ENCODE results near the gene ZW10. TPM values are rescaled to one million over a fixed set of nuclear protein-coding genes. Genes with fewer than 3 reads are reported as not detected.
"Not testable (repeated sequence)": the region's sequence is repeated elsewhere in the genome, so short reads cannot be mapped to it uniquely, and the experiment has no call there.

Gene ZW10
- total RNA-seq, 2 experiments from 2014 or later = 14.6 to 15.2 TPM

DNA sequence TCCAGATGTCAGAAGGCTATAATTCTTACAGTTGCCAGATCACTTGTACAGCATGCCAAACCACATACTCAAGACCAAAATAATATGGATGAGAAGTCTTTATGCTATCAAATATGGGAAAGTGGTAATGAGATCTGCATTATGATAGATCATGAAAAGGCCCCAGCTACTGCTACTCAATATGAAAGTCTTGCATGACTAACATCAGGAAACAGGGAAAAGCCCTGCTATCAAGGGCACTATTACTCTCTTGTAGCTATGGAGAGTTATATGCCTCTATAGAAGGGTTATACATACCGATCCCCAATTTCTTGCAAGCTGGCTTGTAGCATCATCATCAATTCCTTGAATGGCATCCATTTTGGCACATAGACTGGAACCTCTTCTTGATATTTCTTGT lies 37.2 kb downstream of the ZW10 start:
- Mint-ChIP-seq H3K36me3 (peaks cover 58% of the 10 kb centered on the region), H3K27ac (no peak overlapping the region), H3K4me1 (ENCODE audit: low read depth) (peaks cover 9% of the 10 kb centered on the region), H3K27me3 (no peaks in the 10 kb centered on the region), H3K4me3 (no peak overlapping the region), H3K9me3 (no peaks in the 10 kb centered on the region)
- intact Hi-C loops (cut with micrococcal nuclease) = loop anchor here (1.0 kb wide), 1 partner anchor 37 kb away; the partner anchor contains the start of gene ZW10
- no peak for DNase-seq
- CTCF ChIA-PET = no interaction called here
- POLR2A ChIA-PET = interaction anchor here (0.7 kb wide), 1 partner anchor 149 kb away, joined by 3 read pairs; no protein-coding TSS in a partner anchor

DNA sequence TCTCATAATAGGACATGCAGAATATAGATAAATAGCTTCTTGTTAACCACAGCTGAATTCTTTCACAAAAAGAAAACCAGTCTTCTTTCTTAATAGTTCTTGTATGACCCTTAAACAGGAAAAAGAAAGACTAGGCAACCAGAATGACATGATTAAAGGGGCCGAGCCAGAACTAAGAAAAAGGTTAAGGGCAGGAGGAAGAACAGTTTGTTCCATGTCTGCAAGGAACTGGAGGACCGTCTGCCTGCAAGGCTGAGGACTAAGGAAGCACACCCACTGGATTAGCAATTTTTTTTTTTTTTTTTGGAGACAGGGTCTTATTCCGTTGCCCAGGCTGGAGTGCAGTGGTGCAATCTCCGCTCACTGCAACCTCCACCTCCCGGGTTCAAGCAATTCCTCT lies 41.4 kb downstream of the ZW10 start:
- DNase-seq = no peak
- Mint-ChIP-seq H3K9me3 (no peaks in the 10 kb centered on the region), H3K27me3 (no peaks in the 10 kb centered on the region), H3K27ac (no peak overlapping the region), H3K4me3 (no peak overlapping the region), H3K4me1 (ENCODE audit: low read depth) (peaks cover 9% of the 10 kb centered on the region), H3K36me3 (peaks cover 37% of the 10 kb centered on the region)
- ChIA-PET POLR2A (no interaction called here), CTCF (no interaction called here)
- intact Hi-C loops (cut with micrococcal nuclease) = no loop called here

DNA sequence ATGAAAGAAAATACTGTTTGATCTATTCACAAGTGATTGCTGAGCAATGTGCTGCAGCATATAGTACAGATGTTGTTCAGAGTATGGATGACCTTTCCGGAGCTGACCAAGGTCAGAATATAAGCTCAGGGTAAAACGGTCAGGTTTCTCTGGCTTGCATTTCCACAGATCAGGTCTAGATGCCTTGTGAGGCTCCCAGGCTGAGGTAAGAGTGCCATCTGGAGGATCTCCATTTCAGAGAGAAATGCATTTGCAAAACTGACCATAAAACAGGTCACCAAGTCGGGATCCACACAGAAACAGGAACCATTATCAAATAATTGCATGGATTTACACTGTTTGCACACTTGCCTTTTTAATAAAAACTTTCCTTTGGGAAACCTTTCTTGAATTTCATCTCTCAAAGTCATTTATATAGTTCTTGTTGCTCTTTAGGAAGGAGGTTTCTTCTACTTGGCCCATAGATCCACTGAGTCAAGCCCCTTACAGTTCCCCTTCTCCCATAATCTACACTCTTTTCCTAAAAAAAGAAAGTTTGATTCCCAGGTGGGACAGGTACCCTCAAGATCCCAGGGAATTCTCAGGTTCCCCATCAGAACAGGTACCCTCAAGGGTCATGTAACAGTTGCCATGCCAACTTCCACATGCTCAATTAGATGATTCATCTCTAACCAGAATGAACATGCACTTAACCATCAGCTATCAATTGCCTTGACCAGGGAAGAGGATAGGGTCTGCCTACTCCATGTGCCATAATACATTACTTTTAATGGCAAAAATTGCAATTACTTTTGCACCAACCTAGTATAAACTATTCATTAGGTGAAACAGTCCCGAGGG lies 42.4 kb downstream of the ZW10 start:
- DNase-seq = no peak
- H3K36me3 Mint-ChIP-seq = peaks cover 27% of the 10 kb centered on the region
- no peak overlapping the region for H3K27ac Mint-ChIP-seq
- ChIA-PET POLR2A (no interaction called here), CTCF (interaction anchor here (0.8 to 1.3 kb wide), 4 partner anchors 173 to 441 kb away, joined by 3 to 4 read pairs (median 3); no protein-coding TSS in a partner anchor)
- no peaks in the 10 kb centered on the region for H3K27me3 Mint-ChIP-seq
- H3K9me3 Mint-ChIP-seq = no peaks in the 10 kb centered on the region
- intact Hi-C loops (cut with micrococcal nuclease) = loop anchor here (2.0 kb wide), 1 partner anchor 426 kb away; no protein-coding TSS in a partner anchor
- H3K4me3 Mint-ChIP-seq = no peak overlapping the region
- H3K4me1 Mint-ChIP-seq (ENCODE audit: low read depth) = peaks cover 1% of the 10 kb centered on the region

DNA sequence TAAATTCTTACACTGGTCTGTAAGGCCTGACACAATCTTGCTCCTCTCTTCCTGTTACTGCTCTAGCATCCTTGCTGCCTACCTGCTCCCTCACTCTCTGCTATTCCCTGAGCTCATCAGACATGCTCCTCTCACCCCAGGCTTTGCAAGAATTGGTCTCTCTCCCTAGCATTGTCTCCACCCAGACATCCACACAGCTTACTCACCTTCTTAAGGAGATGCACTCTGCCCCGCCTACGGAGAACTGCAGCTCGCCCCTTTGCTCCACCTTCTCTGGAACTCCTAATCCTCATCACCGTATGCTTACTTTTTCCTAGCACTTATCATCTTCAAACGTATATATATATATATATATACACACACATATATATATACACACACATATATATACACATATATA lies 44.0 kb downstream of the ZW10 start:
- Mint-ChIP-seq H3K4me1 (ENCODE audit: low read depth) (no peaks in the 10 kb centered on the region), H3K9me3 (no peaks in the 10 kb centered on the region), H3K36me3 (peaks cover 22% of the 10 kb centered on the region), H3K27me3 (no peaks in the 10 kb centered on the region), H3K4me3 (no peak overlapping the region), H3K27ac (no peak overlapping the region)
- ChIA-PET CTCF (interaction anchor here (0.6 to 1.3 kb wide), 4 partner anchors 10 to 425 kb away, joined by 3 read pairs; no protein-coding TSS in a partner anchor), POLR2A (no interaction called here)
- intact Hi-C loops (cut with micrococcal nuclease) = no loop called here
- no peak for DNase-seq

DNA sequence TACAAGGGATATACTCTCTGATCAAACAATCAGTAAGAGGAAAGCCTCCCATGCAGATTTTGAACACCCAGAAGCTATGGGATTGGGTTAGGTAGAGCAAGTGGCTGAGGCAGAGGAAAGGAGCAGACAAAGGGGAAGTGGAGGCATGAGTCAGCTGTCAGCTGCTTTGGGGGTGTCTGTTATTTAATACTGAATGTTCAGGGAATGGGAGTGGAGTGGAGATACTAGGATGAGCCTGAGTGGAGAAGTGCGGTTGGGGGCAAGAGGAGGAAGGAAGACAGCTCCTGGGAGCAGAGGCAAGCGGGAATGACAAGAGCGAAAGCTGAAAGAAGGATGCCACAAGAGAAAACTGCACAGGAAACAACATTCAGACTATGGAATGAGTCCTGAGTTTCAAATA lies 44.7 kb downstream of the ZW10 start:
- no peaks in the 10 kb centered on the region for H3K9me3 Mint-ChIP-seq
- ChIA-PET POLR2A (no interaction called here), CTCF (no interaction called here)
- no peaks in the 10 kb centered on the region for H3K27me3 Mint-ChIP-seq
- no peaks in the 10 kb centered on the region for H3K4me1 Mint-ChIP-seq (ENCODE audit: low read depth)
- no peak for DNase-seq
- peaks cover 16% of the 10 kb centered on the region for H3K36me3 Mint-ChIP-seq
- intact Hi-C loops (cut with micrococcal nuclease) = no loop called here
- no peak overlapping the region for H3K27ac Mint-ChIP-seq
- H3K4me3 Mint-ChIP-seq = no peak overlapping the region

DNA sequence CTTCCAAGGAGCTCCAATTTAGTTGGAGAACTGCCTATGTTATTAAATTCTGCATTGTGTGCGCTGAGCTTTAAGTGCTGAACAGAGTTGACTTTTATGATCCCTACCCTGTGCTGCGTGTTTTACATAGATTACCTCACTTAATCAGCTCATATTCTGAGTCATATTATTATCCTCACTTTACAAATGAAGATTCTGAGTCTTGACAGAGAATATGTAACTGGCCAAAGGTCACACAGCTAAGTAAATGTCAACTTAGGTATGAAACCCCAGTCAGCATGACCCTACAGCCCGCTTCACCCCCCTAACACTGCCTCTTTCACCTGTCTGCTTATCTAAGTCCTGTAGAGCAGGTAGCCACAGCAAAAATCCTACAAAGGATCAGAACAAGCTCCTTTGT lies 47.6 kb downstream of the ZW10 start:
- Mint-ChIP-seq H3K27ac (no peak overlapping the region), H3K9me3 (no peaks in the 10 kb centered on the region), H3K36me3 (peaks cover 2% of the 10 kb centered on the region), H3K4me1 (ENCODE audit: low read depth) (no peaks in the 10 kb centered on the region), H3K27me3 (no peaks in the 10 kb centered on the region), H3K4me3 (no peak overlapping the region)
- CTCF ChIA-PET = no interaction called here
- POLR2A ChIA-PET = no interaction called here
- no peak for DNase-seq
- intact Hi-C loops (cut with micrococcal nuclease) = no loop called here

DNA sequence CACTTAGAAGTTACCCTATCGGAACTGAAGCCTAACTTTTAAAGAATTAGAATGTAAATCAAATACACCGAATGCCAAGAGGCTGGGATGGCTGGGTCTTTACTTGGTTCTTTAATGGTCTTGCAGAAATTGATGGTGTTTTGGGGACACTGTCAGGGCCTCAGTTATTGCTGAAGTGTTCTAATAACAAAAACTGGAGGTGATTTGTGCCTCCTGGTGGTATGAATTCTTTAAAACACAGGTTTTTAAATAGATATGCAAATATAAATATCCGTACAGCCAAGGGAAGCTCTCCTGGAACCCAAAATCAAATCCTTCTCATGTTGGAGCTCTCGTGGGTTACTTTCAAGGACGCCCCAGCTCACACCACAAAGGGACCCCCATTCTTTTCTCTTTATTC lies 48.1 kb downstream of the ZW10 start:
- Mint-ChIP-seq H3K36me3 (peaks cover 7% of the 10 kb centered on the region), H3K9me3 (peaks cover 4% of the 10 kb centered on the region), H3K4me3 (no peak overlapping the region), H3K27me3 (no peaks in the 10 kb centered on the region), H3K27ac (no peak overlapping the region), H3K4me1 (ENCODE audit: low read depth) (no peaks in the 10 kb centered on the region)
- intact Hi-C loops (cut with micrococcal nuclease) = no loop called here
- CTCF ChIA-PET = interaction anchor here (0.6 kb wide), 1 partner anchor 16 kb away, joined by 3 read pairs; no protein-coding TSS in a partner anchor
- no peak for DNase-seq
- POLR2A ChIA-PET = no interaction called here

DNA sequence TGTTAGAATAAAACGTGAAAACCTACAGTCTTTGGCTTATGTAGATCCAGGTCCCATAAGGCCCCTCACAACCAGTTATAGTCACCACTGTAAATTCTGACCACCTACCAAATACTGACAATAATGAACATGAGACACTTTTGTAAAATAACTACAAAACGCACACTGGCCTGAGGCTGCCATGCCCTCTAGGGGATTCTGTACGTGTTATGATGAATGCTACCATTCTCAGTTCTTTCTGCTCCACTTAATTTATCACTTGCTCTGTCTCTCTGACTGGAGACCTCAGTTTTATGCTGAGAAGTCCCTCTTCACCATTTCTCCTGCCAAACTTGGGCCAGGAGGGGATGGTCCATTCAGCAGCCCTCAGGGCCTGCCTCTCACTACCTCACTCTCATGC lies 48.7 kb downstream of the ZW10 start:
- Mint-ChIP-seq H3K36me3 (peaks cover 10% of the 10 kb centered on the region), H3K4me1 (ENCODE audit: low read depth) (no peaks in the 10 kb centered on the region), H3K27ac (no peak overlapping the region), H3K4me3 (no peak overlapping the region), H3K9me3 (peaks cover 7% of the 10 kb centered on the region), H3K27me3 (no peaks in the 10 kb centered on the region)
- ChIA-PET CTCF (no interaction called here), POLR2A (no interaction called here)
- intact Hi-C loops (cut with micrococcal nuclease) = no loop called here
- no peak for DNase-seq

DNA sequence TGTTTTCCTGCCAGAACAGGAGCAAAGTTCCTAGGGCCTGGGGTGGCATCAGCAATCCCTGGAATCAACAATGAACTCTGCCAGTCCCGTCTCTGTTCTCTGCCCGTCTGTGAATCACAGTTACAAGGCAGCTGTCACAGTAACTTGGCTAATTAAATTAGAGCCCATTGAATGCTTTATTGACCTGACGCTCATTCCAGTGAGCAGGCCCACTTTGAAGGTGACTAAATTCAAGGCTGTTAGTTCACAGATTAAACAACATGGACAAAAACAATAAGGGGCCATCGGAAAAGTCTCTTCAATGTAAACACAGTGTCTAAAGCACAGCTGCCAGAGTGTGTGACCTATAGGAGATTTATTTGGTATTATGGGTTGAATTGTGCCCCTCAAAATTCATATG lies 49.7 kb downstream of the ZW10 start:
- intact Hi-C loops (cut with micrococcal nuclease) = no loop called here
- H3K27ac Mint-ChIP-seq = no peak overlapping the region
- H3K4me3 Mint-ChIP-seq = no peak overlapping the region
- no peaks in the 10 kb centered on the region for H3K4me1 Mint-ChIP-seq (ENCODE audit: low read depth)
- H3K9me3 Mint-ChIP-seq = peaks cover 7% of the 10 kb centered on the region
- H3K36me3 Mint-ChIP-seq = peaks cover 15% of the 10 kb centered on the region
- CTCF ChIA-PET = no interaction called here
- POLR2A ChIA-PET = no interaction called here
- DNase-seq = no peak
- no peaks in the 10 kb centered on the region for H3K27me3 Mint-ChIP-seq

DNA sequence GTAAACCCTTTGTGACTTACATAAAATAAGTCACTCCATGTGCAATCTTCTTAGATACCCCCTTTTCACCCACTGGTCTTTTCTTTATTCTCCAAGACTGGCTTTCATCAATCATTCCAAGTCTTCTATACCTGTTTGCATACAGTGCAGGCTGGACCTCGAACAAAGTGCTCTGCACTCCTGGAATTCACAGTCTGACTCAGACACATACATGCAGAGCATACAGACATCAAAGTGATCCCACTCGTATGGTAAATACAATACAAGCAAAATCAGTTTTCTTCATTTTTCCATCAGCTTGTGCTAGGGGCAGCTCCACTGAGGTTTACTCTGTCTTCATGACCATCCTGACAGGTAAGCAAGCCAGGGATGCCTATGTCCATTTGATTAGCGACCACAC lies 50.6 kb downstream of the ZW10 start:
- intact Hi-C loops (cut with micrococcal nuclease) = no loop called here
- H3K27ac Mint-ChIP-seq = no peak overlapping the region
- no peaks in the 10 kb centered on the region for H3K4me1 Mint-ChIP-seq (ENCODE audit: low read depth)
- peaks cover 7% of the 10 kb centered on the region for H3K9me3 Mint-ChIP-seq
- ChIA-PET CTCF (no interaction called here), POLR2A (no interaction called here)
- H3K4me3 Mint-ChIP-seq = no peak overlapping the region
- H3K36me3 Mint-ChIP-seq = peaks cover 15% of the 10 kb centered on the region
- DNase-seq = no peak
- no peaks in the 10 kb centered on the region for H3K27me3 Mint-ChIP-seq

DNA sequence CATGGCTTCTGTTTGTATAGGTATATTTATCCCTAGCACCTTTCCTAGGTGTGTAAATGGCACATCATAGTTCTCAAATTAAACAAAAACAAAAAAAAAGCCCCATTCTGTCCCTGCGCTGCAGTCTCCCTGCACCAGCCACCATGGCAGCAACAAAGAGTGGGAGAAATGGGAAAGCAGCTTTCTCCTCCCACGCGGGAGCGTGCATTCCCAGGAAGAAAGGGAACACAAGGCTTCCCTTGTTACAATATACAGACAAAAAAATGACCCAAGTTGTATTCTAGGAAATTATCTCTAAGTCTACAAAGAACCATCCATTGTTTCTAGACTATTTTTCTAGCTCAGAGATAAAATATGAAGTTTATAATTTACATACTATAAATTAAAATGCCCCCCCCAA lies 51.3 kb downstream of the ZW10 start:
- peaks cover 17% of the 10 kb centered on the region for H3K36me3 Mint-ChIP-seq
- no peak for DNase-seq
- no peaks in the 10 kb centered on the region for H3K4me1 Mint-ChIP-seq (ENCODE audit: low read depth)
- ChIA-PET POLR2A (no interaction called here), CTCF (no interaction called here)
- peaks cover 7% of the 10 kb centered on the region for H3K9me3 Mint-ChIP-seq
- H3K4me3 Mint-ChIP-seq = no peak overlapping the region
- no peaks in the 10 kb centered on the region for H3K27me3 Mint-ChIP-seq
- H3K27ac Mint-ChIP-seq = no peak overlapping the region
- intact Hi-C loops (cut with micrococcal nuclease) = no loop called here

DNA sequence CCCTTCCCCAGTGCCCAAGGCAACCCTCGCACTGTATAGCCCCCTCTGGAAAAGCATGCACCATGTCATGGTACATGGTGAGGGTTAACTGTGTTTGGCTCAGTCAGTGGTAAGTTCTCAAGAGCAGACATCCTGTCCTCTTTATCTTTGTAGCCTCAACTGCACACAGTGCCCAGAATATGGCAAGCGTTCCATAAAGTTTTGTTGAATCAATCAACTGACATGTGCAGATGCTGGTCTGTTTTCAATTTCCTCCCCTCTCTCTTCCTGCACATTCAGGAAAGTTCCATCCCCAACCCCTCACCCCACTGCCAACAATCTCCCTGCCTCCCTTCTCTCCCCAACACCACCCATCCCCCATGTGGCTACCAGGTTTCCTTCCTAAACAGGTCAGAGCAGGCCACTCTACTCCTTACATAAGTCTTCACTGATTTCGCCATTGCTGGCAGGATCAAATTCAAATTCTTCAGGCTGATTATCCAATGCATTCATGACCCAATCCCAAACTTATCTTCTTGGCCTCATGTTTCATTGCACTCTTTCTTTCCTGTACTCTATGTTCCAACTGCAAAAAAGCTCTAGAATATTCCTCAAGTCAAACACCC lies 51.9 kb downstream of the ZW10 start:
- ChIA-PET POLR2A (no interaction called here), CTCF (no interaction called here)
- H3K4me3 Mint-ChIP-seq = no peak overlapping the region
- H3K27ac Mint-ChIP-seq = no peak overlapping the region
- DNase-seq = no peak
- H3K36me3 Mint-ChIP-seq = peaks cover 22% of the 10 kb centered on the region
- intact Hi-C loops (cut with micrococcal nuclease) = no loop called here
- no peaks in the 10 kb centered on the region for H3K27me3 Mint-ChIP-seq
- H3K9me3 Mint-ChIP-seq = peaks cover 7% of the 10 kb centered on the region
- no peaks in the 10 kb centered on the region for H3K4me1 Mint-ChIP-seq (ENCODE audit: low read depth)

DNA sequence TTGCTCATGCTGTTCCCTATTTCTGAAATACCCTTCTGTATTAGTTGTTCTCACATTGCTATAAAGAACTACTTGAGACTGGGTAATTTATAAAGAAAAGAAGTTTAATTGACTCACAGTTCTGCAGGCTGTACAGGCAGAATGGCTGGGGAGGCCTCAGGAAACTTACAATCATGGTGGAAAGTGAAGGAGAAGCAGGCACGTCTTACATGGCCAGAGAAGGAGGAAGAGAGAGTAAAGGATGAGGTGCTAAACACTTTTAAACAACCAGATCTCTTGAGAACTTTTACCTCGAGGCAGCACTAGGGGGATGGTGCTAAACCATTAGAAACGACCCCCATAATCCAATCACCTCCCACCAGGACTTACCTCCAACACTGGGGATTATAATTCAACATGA lies 53.0 kb downstream of the ZW10 start:
- H3K9me3 Mint-ChIP-seq; intact Hi-C loops (cut with micrococcal nuclease); H3K4me3 Mint-ChIP-seq; POLR2A ChIA-PET; DNase-seq; H3K4me1 Mint-ChIP-seq (ENCODE audit: low read depth); H3K27ac Mint-ChIP-seq; H3K27me3 Mint-ChIP-seq; CTCF ChIA-PET: not testable (repeated sequence)
- H3K36me3 Mint-ChIP-seq = peaks cover 29% of the 10 kb centered on the region
